GM18505 (cell line): Measurements from ENCODE around the gene VPS4A.
"Not testable (repeated sequence)": the region's sequence is repeated elsewhere in the genome, so short reads cannot be mapped to it uniquely, and the experiment has no call there.

ENCODE experiments used
- ATAC-seq: cut with Tn5 transposase; IDR thresholded peaks from one replicate; pipeline ENCODE4 v1.9.1; 2021; ENCODE audit not compliant: unreplicated experiment
- POLR2A ChIP-seq: IDR thresholded peaks from 4 replicates; pipeline ENCODE4 v1.6.1; 2011; ENCODE audit warnings: borderline replicate concordance; ENCODE audit not compliant: insufficient read depth, insufficient read length; ENCODE audit errors: extremely low read depth

The VPS4A gene

DNA sequence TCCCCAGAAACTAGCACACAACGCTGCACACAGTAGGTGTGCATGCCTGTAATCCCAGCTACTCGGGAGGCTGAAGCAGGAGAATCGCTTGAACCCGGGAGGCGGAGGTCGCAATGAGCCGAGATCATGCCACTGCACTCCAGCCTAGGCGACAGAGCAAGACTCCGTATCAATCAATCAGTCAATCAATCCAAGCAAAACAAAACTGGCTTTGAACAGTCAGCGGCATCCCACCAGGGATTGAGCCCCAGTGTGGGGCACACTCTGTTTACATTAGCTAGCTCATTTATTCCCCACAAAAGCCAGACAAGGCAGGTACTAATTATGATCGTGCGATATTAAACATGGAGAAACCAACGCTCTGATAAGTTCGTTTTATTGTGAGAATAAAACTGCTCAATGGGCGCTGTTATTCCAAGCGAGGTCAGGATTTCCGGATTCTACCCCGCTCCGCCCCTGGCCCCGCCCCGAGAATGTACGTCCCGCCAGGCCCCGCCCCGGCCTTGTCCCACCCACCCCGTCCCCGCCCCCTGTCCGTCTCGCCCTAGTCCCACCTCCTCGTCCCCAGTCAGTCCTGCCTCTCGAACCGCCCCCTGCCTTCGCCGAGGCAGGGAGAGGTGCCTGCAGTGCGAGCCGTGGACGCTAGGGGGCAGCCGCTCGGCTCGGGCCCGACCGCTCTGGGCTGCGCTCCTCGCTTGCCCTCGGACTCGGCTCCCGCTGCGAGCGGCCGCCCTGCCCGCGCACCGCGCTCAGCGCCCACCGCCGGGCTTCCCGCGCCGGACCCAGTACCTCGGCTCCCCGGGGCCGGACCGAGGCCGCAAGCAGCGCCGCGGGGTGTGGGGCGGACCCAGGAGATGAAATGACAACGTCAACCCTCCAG, at the start of gene VPS4A:
Gene VPS4A (plus strand): TSS at position 698 of the 880 bp plus-strand sequence. CDS start 162 bp downstream, at position 860.
- ATAC-seq: peak; percentile 96
- TF ChIP-seq POLR2A: peak; percentile 89

- no peak for ATAC-seq
- no peak for TF ChIP-seq POLR2A
These were observed 44.7 kb upstream of the VPS4A start for GRCh38 chr16:69266334-69267063.

DNA sequence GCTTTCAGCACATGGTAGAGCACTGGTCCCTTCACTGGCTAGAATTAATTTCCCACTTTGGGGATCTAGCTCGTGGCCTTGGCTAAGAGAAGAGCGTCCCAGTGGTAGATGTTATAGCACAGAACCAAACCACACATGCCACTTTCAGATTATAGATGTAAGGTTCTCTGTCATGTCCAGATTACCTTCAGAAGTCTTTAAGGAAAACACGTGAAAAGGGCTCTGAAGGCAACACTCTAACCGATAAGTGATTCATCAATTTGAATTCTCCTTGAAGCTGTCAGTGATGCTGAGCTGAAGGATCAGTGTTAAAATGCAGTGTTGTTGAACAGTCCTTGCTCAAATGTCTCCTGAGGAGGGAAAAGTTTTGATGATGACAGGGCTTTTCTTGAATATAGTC, 43.5 kb upstream of the VPS4A start:
- no peak for TF ChIP-seq POLR2A
- ATAC-seq: no peak

- TF ChIP-seq POLR2A: no peak
- ATAC-seq: no peak
These were observed 40.8 kb upstream of the VPS4A start for GRCh38 chr16:69270395-69270794.

DNA sequence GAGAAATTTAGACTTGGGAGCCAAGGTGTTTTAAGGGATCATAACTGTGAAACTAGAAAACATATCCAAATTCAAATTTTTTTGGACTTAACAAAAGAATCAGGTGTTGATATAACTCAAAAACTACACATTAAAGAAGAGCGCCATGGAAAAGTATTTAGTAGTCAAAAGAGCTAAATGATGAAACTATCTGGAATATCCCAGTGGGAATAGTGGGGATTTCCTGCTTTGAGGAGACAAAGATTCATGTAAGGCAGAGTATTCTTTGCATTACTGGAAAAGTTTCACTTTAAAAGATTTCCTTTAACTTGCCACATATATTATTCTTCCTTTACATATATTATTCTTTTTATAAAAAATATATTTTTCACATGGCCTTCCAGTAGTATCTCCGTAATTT, 40.3 kb upstream of the VPS4A start:
- no peak for ATAC-seq

GRCh38 chr16:69273009-69273408, 38.1 kb upstream of the VPS4A start:
- TF ChIP-seq POLR2A: no peak
- no peak for ATAC-seq

More for the DNA sequence above, 40.3 kb upstream of the VPS4A start:
- no peak for TF ChIP-seq POLR2A

DNA sequence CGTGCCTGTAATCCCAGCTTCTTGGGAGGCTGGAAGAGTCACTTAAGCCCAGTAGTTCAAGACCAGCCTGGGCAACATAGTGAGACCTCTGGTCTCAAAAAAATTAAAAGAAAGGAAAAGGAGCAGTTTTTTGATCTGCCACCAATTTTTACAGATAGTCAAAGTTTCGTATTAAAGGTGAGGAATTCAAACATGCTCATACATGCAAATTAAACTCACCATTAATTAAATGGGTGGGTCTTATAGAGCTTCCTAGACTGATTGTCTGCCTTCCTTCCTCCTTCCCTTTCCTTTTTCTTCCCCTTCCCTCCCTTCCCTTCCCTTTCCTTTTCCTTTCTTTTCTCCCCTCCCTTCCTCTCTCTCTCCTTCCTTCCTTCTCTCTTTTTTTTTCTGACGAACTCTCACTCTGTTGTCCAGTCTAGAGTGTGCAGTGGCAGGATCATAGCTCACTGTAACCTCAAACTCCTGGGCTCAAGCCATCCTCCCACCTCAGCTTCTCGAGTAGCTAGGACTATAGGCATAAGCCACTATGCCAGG, 36.4 kb upstream of the VPS4A start:
- no peak for TF ChIP-seq POLR2A
- no peak for ATAC-seq

DNA sequence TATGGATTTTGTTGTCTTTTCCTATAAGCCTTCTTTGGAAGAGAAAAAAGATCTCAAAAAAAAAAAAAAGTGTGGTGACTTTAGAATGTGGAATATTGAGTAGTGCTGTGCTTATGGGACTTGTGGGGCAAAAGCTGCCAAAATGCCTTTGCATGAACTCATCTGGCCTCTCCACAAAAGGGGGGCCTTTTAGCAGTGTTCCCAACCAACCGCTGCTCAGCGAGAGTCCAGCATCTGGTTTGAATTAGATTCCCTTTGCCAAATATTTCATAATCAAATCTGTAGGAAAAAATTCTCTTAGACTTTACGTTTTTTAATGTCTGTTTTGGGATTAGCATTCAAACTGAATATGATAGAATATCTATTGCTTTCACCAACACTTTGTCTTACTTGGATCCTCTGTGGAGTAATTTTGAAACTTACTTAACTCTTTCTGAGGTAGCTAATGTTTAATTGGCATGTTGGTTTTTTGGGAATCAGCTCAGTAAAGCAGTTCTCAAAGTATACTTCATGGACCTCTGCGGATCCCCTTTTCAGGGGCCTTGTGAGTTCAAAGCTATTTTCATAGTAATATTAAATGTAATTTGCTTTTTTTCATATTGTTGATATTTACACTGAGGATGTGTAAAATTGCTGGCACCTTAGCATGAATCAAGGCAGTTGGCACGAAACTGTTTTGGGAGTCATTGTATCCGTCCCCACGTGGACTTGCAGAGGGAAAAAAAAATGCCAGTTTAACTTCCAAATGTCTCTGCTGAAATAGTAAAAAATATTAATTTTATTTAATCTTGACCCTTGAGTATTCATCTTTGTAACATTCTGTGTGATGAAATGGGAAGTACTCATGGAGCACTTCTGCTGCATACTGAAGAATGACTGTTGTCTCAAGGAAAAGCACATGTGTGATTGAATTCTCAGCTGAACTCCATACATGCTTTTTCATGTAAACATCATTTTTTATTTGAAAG, 34.7 kb upstream of the VPS4A start:
- TF ChIP-seq POLR2A: no peak
- ATAC-seq: no peak

DNA sequence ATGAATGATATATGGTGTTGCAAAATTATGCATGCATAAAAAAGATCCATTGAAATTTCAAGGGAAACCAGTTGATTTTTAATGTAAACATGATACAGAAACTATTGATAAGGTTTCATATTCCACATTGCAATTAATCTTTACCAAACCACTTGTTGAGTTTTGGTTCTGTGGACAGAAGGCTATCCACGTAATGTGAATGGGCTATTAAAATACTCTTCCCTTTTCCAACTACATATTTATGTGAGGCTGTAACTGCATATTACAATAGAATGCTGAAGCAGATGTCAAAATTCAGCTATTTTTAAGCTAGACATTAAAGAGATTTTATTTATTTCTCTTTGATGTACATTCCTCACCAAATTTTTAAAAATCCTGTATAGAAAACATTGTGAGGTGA, 33.7 kb upstream of the VPS4A start:
- ATAC-seq: no peak
- no peak for TF ChIP-seq POLR2A

GRCh38 chr16:69283851-69284250, 27.3 kb upstream of the VPS4A start:
- no peak for TF ChIP-seq POLR2A
- ATAC-seq: no peak

DNA sequence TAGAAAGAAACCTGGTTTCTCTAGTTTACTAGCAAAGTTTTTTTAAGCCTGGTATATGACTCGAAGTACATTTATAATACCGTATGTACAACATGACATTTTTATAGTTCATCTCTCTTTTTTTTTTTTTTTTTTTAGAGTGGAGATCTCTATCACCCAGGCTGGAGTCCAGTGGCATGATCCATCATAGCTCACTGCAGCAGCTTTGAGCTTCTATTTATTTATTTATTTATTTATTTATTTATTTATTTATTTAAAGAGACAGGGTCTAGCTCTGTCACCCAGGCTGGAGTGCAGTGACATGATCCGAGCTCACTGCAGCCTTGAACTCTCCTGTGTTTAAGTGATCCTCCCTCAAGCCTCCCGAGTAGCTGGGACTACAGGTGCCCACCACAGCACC, 25.9 kb upstream of the VPS4A start:
- no peak for TF ChIP-seq POLR2A
- ATAC-seq: no peak

GRCh38 chr16:69286941-69287713, 24.0 kb upstream of the VPS4A start:
- ATAC-seq: no peak
- TF ChIP-seq POLR2A: no peak

- ATAC-seq: not testable (repeated sequence)
These were observed 19.5 kb upstream of the VPS4A start for GRCh38 chr16:69291657-69292056.
